Nephron progenitor cell (in vitro differentiated cells): ENCODE results near the gene TICAM2.

Experiments used
- DNase-seq: peaks from one replicate; pipeline ENCODE4 v3.0.0; 2021
- H3K27ac Mint-ChIP-seq: 2 replicates; pipeline ENCODE4 v1.8.0; 2021; ENCODE audit warnings: mild to moderate bottlenecking, moderate library complexity, mixed read lengths
- H3K27me3 Mint-ChIP-seq: 2 replicates; pipeline ENCODE4 v1.8.0; 2021; ENCODE audit warnings: mild to moderate bottlenecking, low read depth, mixed read lengths; ENCODE audit not compliant: poor library complexity
- H3K36me3 Mint-ChIP-seq: 2 replicates; pipeline ENCODE4 v1.8.0; 2021; ENCODE audit warnings: low read depth, mixed read lengths
- H3K4me1 Mint-ChIP-seq: 2 replicates; pipeline ENCODE4 v1.8.0; 2021; ENCODE audit warnings: mixed read lengths
- H3K4me3 Mint-ChIP-seq: 2 replicates; pipeline ENCODE4 v1.8.0; 2021; ENCODE audit warnings: mild to moderate bottlenecking, moderate library complexity, mixed read lengths
- H3K9me3 Mint-ChIP-seq: 2 replicates; pipeline ENCODE4 v1.8.0; 2021; ENCODE audit warnings: mild to moderate bottlenecking, moderate library complexity, mixed read lengths
- CTCF ChIP-seq: fragments of 200-600 bp; sonication (generic); IDR thresholded peaks from 2 replicates; pipeline ENCODE4 v1.5.0; 2021; ENCODE audit warnings: antibody characterized with exemption

TICAM2 gene

GRCh38 chr5:115553082-115553481, 49.2 kb downstream of the TICAM2 start:
- H3K9me3 Mint-ChIP-seq, result no peaks in the 10 kb centered on the region
- H3K36me3 Mint-ChIP-seq, result no peaks in the 10 kb centered on the region
- H3K4me3 Mint-ChIP-seq, result no peak overlapping the region
- no peak overlapping the region for H3K27ac Mint-ChIP-seq
- no peak for TF ChIP-seq CTCF
- H3K27me3 Mint-ChIP-seq, result peaks cover 14% of the 10 kb centered on the region
- DNase-seq, result no peak
- peaks cover 15% of the 10 kb centered on the region for H3K4me1 Mint-ChIP-seq

DNA sequence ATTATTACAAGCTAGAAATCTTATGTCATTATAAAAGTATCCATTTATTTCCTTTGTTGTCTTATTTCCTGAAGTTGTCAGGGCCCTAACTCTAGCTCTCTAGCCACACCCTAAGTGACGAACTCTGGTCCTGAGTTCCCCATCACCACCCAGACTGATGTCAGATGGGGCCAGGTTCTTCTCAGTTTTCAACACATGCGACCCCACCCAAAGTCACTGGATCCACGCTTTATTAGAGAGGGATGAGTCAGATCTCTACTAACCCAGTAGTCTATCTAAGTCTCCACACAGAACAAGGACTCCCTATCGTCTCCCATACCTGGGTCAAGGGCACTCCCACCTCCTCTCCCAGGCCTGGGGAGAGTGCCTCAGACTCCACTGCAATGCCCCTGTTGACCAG, 50.9 kb downstream of the TICAM2 start:
- Mint-ChIP-seq H3K4me1 (no peaks in the 10 kb centered on the region), H3K9me3 (peaks cover 4% of the 10 kb centered on the region), H3K27me3 (peaks cover 11% of the 10 kb centered on the region), H3K4me3 (no peak overlapping the region), H3K36me3 (no peaks in the 10 kb centered on the region), H3K27ac (no peak overlapping the region)
- no peak for TF ChIP-seq CTCF
- DNase-seq, result no peak

- no peak for TF ChIP-seq CTCF
- H3K27ac Mint-ChIP-seq, result no peak overlapping the region
- H3K4me1 Mint-ChIP-seq, result no peaks in the 10 kb centered on the region
- H3K4me3 Mint-ChIP-seq, result no peak overlapping the region
- peaks cover 16% of the 10 kb centered on the region for H3K9me3 Mint-ChIP-seq
- H3K27me3 Mint-ChIP-seq, result peaks cover 7% of the 10 kb centered on the region
- no peak for DNase-seq
- peaks cover 5% of the 10 kb centered on the region for H3K36me3 Mint-ChIP-seq
These were observed 53.1 kb downstream of the TICAM2 start for GRCh38 chr5:115549154-115549553.

GRCh38 chr5:115548683-115549082, 53.6 kb downstream of the TICAM2 start:
- Mint-ChIP-seq H3K4me3 (no peak overlapping the region), H3K4me1 (no peaks in the 10 kb centered on the region), H3K9me3 (peaks cover 16% of the 10 kb centered on the region), H3K36me3 (peaks cover 5% of the 10 kb centered on the region), H3K27ac (no peak overlapping the region), H3K27me3 (peaks cover 7% of the 10 kb centered on the region)
- TF ChIP-seq CTCF, result no peak
- no peak for DNase-seq

GRCh38 chr5:115545351-115545882, 56.9 kb downstream of the TICAM2 start:
- Mint-ChIP-seq H3K9me3 (peaks cover 16% of the 10 kb centered on the region), H3K4me3 (no peak overlapping the region)

More at GRCh38 chr5:115545351-115545882, 56.9 kb downstream of the TICAM2 start:
- Mint-ChIP-seq H3K4me1 (peaks cover 28% of the 10 kb centered on the region), H3K27me3 (no peaks in the 10 kb centered on the region), H3K36me3 (peaks cover 20% of the 10 kb centered on the region), H3K27ac (no peak overlapping the region)
- TF ChIP-seq CTCF, result no peak
- no peak for DNase-seq
